ENCODE data around the gene MAP7D1. TPM values are rescaled to one million over a fixed set of nuclear protein-coding genes. Genes with fewer than 3 reads are reported as not detected.
"Not testable (repeated sequence)": the region's sequence is repeated elsewhere in the genome, so short reads cannot be mapped to it uniquely, and the experiment has no call there.

The MAP7D1 gene
- polyA plus RNA-seq, 4 donors, result 57.5 to 77.7 (median 66.1) TPM

DNA sequence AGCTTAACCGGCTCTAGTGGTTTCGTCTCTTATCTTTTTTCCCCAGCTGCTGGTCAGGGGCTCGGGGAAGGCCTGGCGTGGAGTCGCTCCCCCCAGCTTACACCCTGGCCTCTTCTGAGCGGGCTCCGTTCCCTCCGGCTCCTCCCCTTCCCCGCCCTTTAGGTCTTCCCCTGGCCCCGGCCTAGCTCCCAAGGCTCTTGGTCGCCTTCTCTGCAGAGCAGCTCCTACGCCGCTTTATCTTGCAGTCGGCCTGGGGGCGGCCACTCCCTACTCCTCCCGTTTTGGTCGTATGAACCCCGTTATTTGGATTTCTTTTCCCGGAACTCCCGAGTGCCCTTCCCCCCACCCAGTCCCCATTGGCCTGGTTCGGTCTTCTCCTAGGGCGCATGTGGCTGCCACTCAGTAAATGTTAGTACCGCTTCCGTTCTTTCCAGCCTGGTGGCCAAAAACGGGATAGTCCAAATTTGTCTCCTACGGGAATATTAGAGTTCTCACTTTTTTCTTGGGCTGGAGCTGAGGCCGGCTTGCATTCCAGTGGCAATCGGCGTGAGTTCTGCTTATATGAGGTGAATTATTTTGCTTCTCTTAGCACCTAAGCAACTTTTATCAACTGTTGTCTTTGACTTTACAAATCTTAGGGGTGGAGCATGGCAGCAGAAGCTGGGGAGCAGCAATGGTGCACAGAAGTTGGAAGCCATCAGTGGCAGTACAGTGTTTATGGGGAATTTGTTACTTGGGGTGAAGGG is 68.8 kb downstream of the MAP7D1 start:
- DNase-seq (ENCODE audit: low read depth in 4 of 4, low spot score in 2 of 4), result peak in 3 of 4 donors; percentile 65 to 95 (median 85)

DNA sequence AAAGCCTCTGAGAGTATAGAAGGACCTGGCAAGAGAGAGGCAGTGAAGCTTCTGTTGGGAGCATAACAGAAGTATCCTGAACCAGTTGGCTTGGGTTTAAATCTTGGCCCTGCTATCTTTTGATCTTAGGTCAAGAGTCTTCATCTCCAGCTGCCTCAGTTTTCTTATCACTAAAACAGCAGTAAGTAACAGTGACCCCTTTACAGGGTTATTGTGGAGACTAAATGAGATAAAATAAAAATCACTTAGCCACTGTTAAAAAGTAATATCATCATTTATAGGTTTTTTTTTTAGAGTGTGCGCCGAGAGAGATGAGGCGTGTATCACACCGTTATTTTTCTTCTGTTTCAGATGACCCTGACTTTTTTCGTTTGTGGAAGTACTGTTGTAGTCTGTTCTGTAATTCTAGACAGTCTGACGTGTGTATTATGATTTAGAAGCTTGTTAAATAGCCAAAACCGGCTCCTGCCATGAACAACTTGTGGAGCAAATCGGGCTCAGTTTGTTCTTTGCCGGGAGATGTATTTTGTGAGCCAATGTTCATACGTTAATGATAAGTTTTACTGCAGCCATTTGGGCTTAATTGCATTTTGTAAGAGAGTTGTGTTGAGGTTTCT is 69.4 kb downstream of the MAP7D1 start:
- no peak for DNase-seq (ENCODE audit: low read depth in 4 of 4, low spot score in 2 of 4)

DNA sequence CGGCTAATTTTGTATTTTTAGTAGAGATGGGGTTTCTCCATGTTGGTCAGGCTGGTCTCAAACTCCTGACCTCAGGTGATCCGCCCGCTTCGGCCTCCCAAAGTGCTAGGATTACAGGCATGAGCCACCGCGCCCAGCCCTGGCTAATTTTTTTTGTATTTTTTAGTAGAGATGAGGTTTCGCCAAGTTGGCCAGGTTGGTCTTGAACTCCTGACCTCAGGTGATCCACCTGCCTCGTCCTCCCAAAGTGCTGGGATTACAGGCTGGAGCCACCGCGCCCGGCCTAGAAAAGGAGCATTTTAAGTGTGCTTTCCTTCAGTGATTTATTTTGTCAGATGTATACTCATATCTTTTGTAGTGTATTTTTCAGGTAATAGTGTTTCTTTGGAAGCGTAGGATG is 74.3 kb downstream of the MAP7D1 start:
- DNase-seq (ENCODE audit: low read depth in 4 of 4, low spot score in 2 of 4), result not testable (repeated sequence)

Other genes with a start within 250 kb of the MAP7D1 start
- 10 to 100 TPM in 3 of 4 donors, 1 to 10 TPM in 1; 8.4 to 17.0 (median 13.3) TPM for gene AGO3, start 225.1 kb upstream of the MAP7D1 start, polyA plus RNA-seq (ENCODE audit: insufficient read length in 4 of 4)
- gene TEKT2, start 72.1 kb upstream of the MAP7D1 start, polyA plus RNA-seq (ENCODE audit: insufficient read length in 4 of 4), result 10 to 100 TPM in 2 of 4 donors, 1 to 10 TPM in 2; 9.4 to 14.3 (median 11.5) TPM
- gene ADPRS, start 67.3 kb upstream of the MAP7D1 start, polyA plus RNA-seq (ENCODE audit: insufficient read length in 4 of 4), result 10 to 100 TPM; 31.2 to 38.3 (median 33.4) TPM
- gene COL8A2, start 30.9 kb upstream of the MAP7D1 start, polyA plus RNA-seq (ENCODE audit: insufficient read length in 4 of 4), result 1 to 10 TPM; 1.6 to 2.8 (median 1.9) TPM
- gene TRAPPC3, start 6.7 kb upstream of the MAP7D1 start, polyA plus RNA-seq (ENCODE audit: insufficient read length in 4 of 4), result 10 to 100 TPM; 63.0 to 67.7 (median 63.3) TPM
- gene THRAP3, start 68.3 kb downstream of the MAP7D1 start, polyA plus RNA-seq (ENCODE audit: insufficient read length in 4 of 4), result 100 to 1,000 TPM; 121 to 150 (median 142) TPM
- gene SH3D21, start 150.2 kb downstream of the MAP7D1 start, polyA plus RNA-seq (ENCODE audit: insufficient read length in 4 of 4), result 10 to 100 TPM; 18.5 to 40.8 (median 29.9) TPM
- 100 to 1,000 TPM in 2 of 4 donors, 10 to 100 TPM in 2; 43.1 to 142 (median 86.8) TPM for gene EVA1B, start 167.5 kb downstream of the MAP7D1 start, polyA plus RNA-seq (ENCODE audit: insufficient read length in 4 of 4)
- 10 to 100 TPM; 41.0 to 48.5 (median 44.2) TPM for gene STK40, start 229.8 kb downstream of the MAP7D1 start, polyA plus RNA-seq (ENCODE audit: insufficient read length in 4 of 4)
- gene LSM10, start 241.7 kb downstream of the MAP7D1 start, polyA plus RNA-seq (ENCODE audit: insufficient read length in 4 of 4), result 10 to 100 TPM; 24.3 to 32.2 (median 26.0) TPM